HepG2 (cell line): ENCODE measurements around the gene CNNM2.

ENCODE experiments used
- CTCF ChIP-seq: sonication (generic); formaldehyde crosslinking; IDR thresholded peaks from 2 replicates; pipeline ENCODE4 v1.5.0; 2020; ENCODE audit warnings: mild to moderate bottlenecking, missing genetic modification reagents, moderate library complexity
- ERF ChIP-seq: IDR thresholded peaks from 2 replicates; pipeline ENCODE4 v1.6.1; 2018; ENCODE audit warnings: missing biosample characterization, missing genetic modification reagents
- EZH2 ChIP-seq: conservative IDR thresholded peaks from 2 replicates; pipeline ENCODE4 v1.6.1; 2012; ENCODE audit warnings: mild to moderate bottlenecking, low read depth, low read length, moderate library complexity
- FOXA3 ChIP-seq: IDR thresholded peaks from 2 replicates; pipeline ENCODE4 v1.6.1; 2016; ENCODE audit warnings: missing genetic modification reagents, missing compliant biosample characterization
- GABPA ChIP-seq, 2 experiments: IDR thresholded peaks; 2 replicates each; pipeline ENCODE4 v1.6.1; 2011 to 2016; ENCODE audit warnings: low read depth in 2 of 2, low read length in 1 of 2, missing biosample characterization in 1 of 2, missing genetic modification characterization in 1 of 2
- TRIM24 ChIP-seq: sonication (generic); formaldehyde crosslinking; IDR thresholded peaks from 2 replicates; pipeline ENCODE4 v1.8.0; 2022; ENCODE audit warnings: mild to moderate bottlenecking, missing genetic modification reagents
- ZNF230 ChIP-seq: sonication (generic); formaldehyde crosslinking; IDR thresholded peaks from 2 replicates; pipeline ENCODE4 v1.4.0; 2020; ENCODE audit warnings: mild to moderate bottlenecking, missing genetic modification reagents

GRCh38 chr10:102964713-102965112 lies 46.6 kb downstream of the CNNM2 start:
- TF ChIP-seq FOXA3 (CRISPR knock-in tag) (no peak), EZH2 (no peak), ERF (CRISPR knock-in tag) (no peak), GABPA (IDR thresholded peaks at IDR 0.05; ENCODE audit: low read depth, low read length) (no peak), GABPA (CRISPR knock-in tag; IDR thresholded peaks at IDR 0.05; ENCODE audit: low read depth) (no peak), ZNF230 (CRISPR knock-in tag) (no peak), TRIM24 (CRISPR knock-in tag) (no peak), CTCF (CRISPR knock-in tag) (no peak)
